ENCODE measurements around the gene UBE2H. TPM values are rescaled to one million over a fixed set of nuclear protein-coding genes. Genes with fewer than 3 reads are reported as not detected.

Gene UBE2H
- polyA plus RNA-seq, 1 donor (not counting 4 experiments of a cell fraction or from before 2014, with no cell fraction given), result 130 TPM

GRCh38 chr7:129851174-129851573 is 101.6 kb downstream of the UBE2H start:
- H4K20me1 ChIP-seq (ENCODE audit: control insufficient read depth, extremely low read depth, insufficient read depth, low read length), result no peaks in the 10 kb centered on the region
- no peak for FAIRE-seq

DNA sequence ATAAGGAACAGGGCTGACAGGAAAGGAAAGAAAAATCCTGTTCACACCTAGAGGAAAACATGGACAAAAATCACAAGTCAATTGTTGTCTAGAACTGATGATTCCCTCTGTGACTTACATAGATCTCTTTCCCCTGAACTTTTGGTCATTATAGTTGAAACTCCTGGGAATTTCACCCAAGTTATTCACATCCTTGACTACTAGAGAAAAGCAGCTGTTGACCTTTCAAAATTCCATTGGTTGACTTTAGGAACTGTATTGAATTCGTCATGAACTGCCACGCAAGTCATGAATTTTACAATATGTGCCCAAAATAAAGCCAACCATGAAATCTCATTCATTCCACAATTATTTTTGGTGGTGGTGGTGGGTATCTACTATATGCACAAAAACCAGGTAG is 104.3 kb downstream of the UBE2H start:
- H3K9me3 ChIP-seq (ENCODE audit: control insufficient read depth, low read depth, low read length), result no peaks in the 10 kb centered on the region
- DNase-seq (ENCODE audit: low read depth, low spot score) (no peak), FAIRE-seq (no peak)
- H3K4me2 ChIP-seq (ENCODE audit: control insufficient read depth, extremely low read depth, insufficient read depth, low read depth, low read length), result no peak overlapping the region
- no peaks in the 10 kb centered on the region for H3K27me3 ChIP-seq (ENCODE audit: control insufficient read depth, extremely low read depth, insufficient read depth, low read length)
- peaks cover 0 to 1% of the 10 kb centered on the region in 2 experiments for H3K36me3 ChIP-seq (ENCODE audit: control insufficient read depth in 2 of 2, extremely low read depth in 1 of 2, insufficient read depth in 2 of 2, low read length in 2 of 2)
- TF ChIP-seq CTCF (optimal IDR thresholded peaks at IDR 0.05 in 1 of 3, IDR thresholded peaks at IDR 0.05 in 1 of 3, conservative IDR thresholded peaks at IDR 0.05 in 1 of 3; ENCODE audit: extremely low read depth in 1 of 3, insufficient read depth in 2 of 3, low read length in 3 of 3) (no peak), EZH2 (IDR thresholded peaks at IDR 0.05; ENCODE audit: low read length) (no peak)
- H3K4me1 ChIP-seq (ENCODE audit: control insufficient read depth, extremely low read depth, insufficient read depth, low read length), result peaks cover 42% of the 10 kb centered on the region
- H3K9me1 ChIP-seq (ENCODE audit: control insufficient read depth, extremely low read depth, insufficient read depth, low read length), result peaks cover 2% of the 10 kb centered on the region
- no peak overlapping the region for H3K27ac ChIP-seq (ENCODE audit: control insufficient read depth, insufficient read depth, low read length)
- dilution Hi-C loops (cut with MboI; ENCODE audit: extremely low pct_ligation_motif_present, low sequenced_read_pairs), result no loop called here
- no peak overlapping the region for H2AFZ ChIP-seq (ENCODE audit: control insufficient read depth, low read length)
- H4K20me1 ChIP-seq (ENCODE audit: control insufficient read depth, extremely low read depth, insufficient read depth, low read length), result no peaks in the 10 kb centered on the region
- H3K9ac ChIP-seq (ENCODE audit: control insufficient read depth, extremely low read depth, insufficient read depth, low read length), result no peak overlapping the region
- no peak overlapping the region for H3K4me3 ChIP-seq (ENCODE audit: control insufficient read depth in 2 of 3, extremely low read depth in 1 of 3, insufficient read depth in 2 of 3, low read depth in 1 of 3, low read length in 3 of 3)
- H3K79me2 ChIP-seq (ENCODE audit: control insufficient read depth, insufficient read depth, low read length), result peaks cover 42% of the 10 kb centered on the region

More at GRCh38 chr7:129851174-129851573, 101.6 kb downstream of the UBE2H start:
- Histone ChIP-seq H3K36me3 (ENCODE audit: control insufficient read depth in 2 of 2, extremely low read depth in 1 of 2, insufficient read depth in 2 of 2, low read length in 2 of 2) (peaks cover 0 to 4% of the 10 kb centered on the region in 2 experiments), H3K27ac (ENCODE audit: control insufficient read depth, insufficient read depth, low read length) (no peak overlapping the region), H3K9ac (ENCODE audit: control insufficient read depth, extremely low read depth, insufficient read depth, low read length) (no peak overlapping the region), H3K4me2 (ENCODE audit: control insufficient read depth, extremely low read depth, insufficient read depth, low read depth, low read length) (no peak overlapping the region), H3K27me3 (ENCODE audit: control insufficient read depth, extremely low read depth, insufficient read depth, low read length) (no peaks in the 10 kb centered on the region), H3K4me1 (ENCODE audit: control insufficient read depth, extremely low read depth, insufficient read depth, low read length) (peaks cover 42% of the 10 kb centered on the region), H2AFZ (ENCODE audit: control insufficient read depth, low read length) (no peak overlapping the region), H3K4me3 (ENCODE audit: control insufficient read depth in 2 of 3, extremely low read depth in 1 of 3, insufficient read depth in 2 of 3, low read depth in 1 of 3, low read length in 3 of 3) (no peak overlapping the region), H3K79me2 (ENCODE audit: control insufficient read depth, insufficient read depth, low read length) (peaks cover 40% of the 10 kb centered on the region), H3K9me3 (ENCODE audit: control insufficient read depth, low read depth, low read length) (no peaks in the 10 kb centered on the region), H3K9me1 (ENCODE audit: control insufficient read depth, extremely low read depth, insufficient read depth, low read length) (no peaks in the 10 kb centered on the region)
- dilution Hi-C loops (cut with MboI; ENCODE audit: extremely low pct_ligation_motif_present, low sequenced_read_pairs), result no loop called here
- TF ChIP-seq EZH2 (IDR thresholded peaks at IDR 0.05; ENCODE audit: low read length), result no peak
- no peak for TF ChIP-seq CTCF (optimal IDR thresholded peaks at IDR 0.05 in 1 of 3, IDR thresholded peaks at IDR 0.05 in 1 of 3, conservative IDR thresholded peaks at IDR 0.05 in 1 of 3; ENCODE audit: extremely low read depth in 1 of 3, insufficient read depth in 2 of 3, low read length in 3 of 3)
- no peak for DNase-seq (ENCODE audit: low read depth, low spot score)
